Naive thymus-derived CD4-positive, alpha-beta T cell (primary cell): ENCODE data around the gene ITGB8. TPM values are rescaled to one million over a fixed set of nuclear protein-coding genes. Genes with fewer than 3 reads are reported as not detected.
"Not testable (repeated sequence)": the region's sequence is repeated elsewhere in the genome, so short reads cannot be mapped to it uniquely, and the experiment has no call there.

Source experiments
- ATAC-seq: fragments of 150-1000 bp; cut with Tn5 transposase; 2 replicates; pipeline ENCODE4 v1.10.0; 2021; ENCODE audit warnings: mild to moderate bottlenecking, moderate library complexity
- CTCF ChIA-PET: fragments of 350-600 bp; sonication (Branson Sonifier 250); formaldehyde crosslinking; loops from one replicate; lab custom pipeline; 2021; ENCODE audit warnings: antibody characterized with exemption; lab: Charles Lee
- POLR2A ChIA-PET: fragments of 350-600 bp; sonication (Branson Sonifier 250); formaldehyde crosslinking; loops from one replicate; lab custom pipeline; 2021; ENCODE audit warnings: antibody characterized with exemption, inconsistent platforms; lab: Charles Lee
- DNase-seq, 9 donors: peaks; one replicate each; pipeline versions ENCODE4 v3.0.0 to v3.0.0-alpha.2; 2020 to 2022; ENCODE audit warnings: mixed read lengths in 1 of 9
- H3K27ac ChIP-seq: one replicate; pipeline ENCODE4 v1.7.0; 2013; ENCODE audit warnings: mild to moderate bottlenecking, low read depth, low read length, moderate library complexity
- H3K27me3 ChIP-seq, 2 donors: one replicate each; pipeline ENCODE4 v1.7.0; 2013; ENCODE audit warnings: low read length in 2 of 2, mild to moderate bottlenecking in 2 of 2, moderate library complexity in 2 of 2; ENCODE audit not compliant: control insufficient read depth in 2 of 2, insufficient read depth in 2 of 2
- H3K36me3 ChIP-seq, 3 experiments: 1 replicate in 2 of 3; 2 replicates in 1 of 3; pipeline ENCODE4 v1.7.0; 2013; ENCODE audit warnings: low read length in 3 of 3, mild to moderate bottlenecking in 3 of 3, moderate library complexity in 1 of 3; ENCODE audit not compliant: insufficient read depth in 3 of 3, control insufficient read depth in 2 of 3
- H3K4me1 ChIP-seq, 2 donors: one replicate each; pipeline ENCODE4 v1.7.0; 2013; ENCODE audit warnings: low read length in 2 of 2, mild to moderate bottlenecking in 2 of 2, moderate library complexity in 1 of 2; ENCODE audit not compliant: control insufficient read depth in 2 of 2, insufficient read depth in 2 of 2
- H3K4me3 ChIP-seq: 2 replicates; pipeline ENCODE4 v1.7.0; 2013; ENCODE audit warnings: mild to moderate bottlenecking, low read length
- H3K9me3 ChIP-seq, 3 experiments: 1 replicate in 2 of 3; 2 replicates in 1 of 3; pipeline ENCODE4 v1.7.0; 2013; ENCODE audit warnings: low read length in 3 of 3; ENCODE audit not compliant: control insufficient read depth in 2 of 3
- H3K27ac Mint-ChIP-seq, 9 donors: one replicate each; pipeline ENCODE4 v1.8.0; 2020 to 2022; ENCODE audit warnings: mixed read lengths in 9 of 9, mild to moderate bottlenecking in 8 of 9, moderate library complexity in 5 of 9, inconsistent platforms in 2 of 9
- H3K27me3 Mint-ChIP-seq, 5 donors: one replicate each; pipeline ENCODE4 v1.8.0; 2021 to 2022; ENCODE audit warnings: mixed read lengths in 5 of 5, mild to moderate bottlenecking in 1 of 5
- H3K36me3 Mint-ChIP-seq, 5 donors: one replicate each; pipeline ENCODE4 v1.8.0; 2020 to 2022; ENCODE audit warnings: mixed read lengths in 5 of 5, mild to moderate bottlenecking in 3 of 5, inconsistent platforms in 1 of 5
- H3K4me1 Mint-ChIP-seq, 7 donors: one replicate each; pipeline ENCODE4 v1.8.0; 2020 to 2022; ENCODE audit warnings: mixed read lengths in 7 of 7, mild to moderate bottlenecking in 3 of 7, inconsistent platforms in 1 of 7
- H3K4me3 Mint-ChIP-seq, 10 donors: one replicate each; pipeline ENCODE4 v1.8.0; 2020 to 2022; ENCODE audit warnings: mild to moderate bottlenecking in 10 of 10, mixed read lengths in 10 of 10, moderate library complexity in 6 of 10, inconsistent platforms in 2 of 10
- H3K9me3 Mint-ChIP-seq, 11 donors: one replicate each; pipeline ENCODE4 v1.8.0; 2020 to 2022; ENCODE audit warnings: mixed read lengths in 11 of 11, mild to moderate bottlenecking in 4 of 11, inconsistent platforms in 1 of 11, moderate library complexity in 1 of 11
- intact Hi-C, 2 donors: fragments of 100-400 bp; cut with micrococcal nuclease; formaldehyde crosslinking; loops; one replicate each; pipeline ENCODE4 v1.15.1; 2023
- polyA plus RNA-seq, 2 donors: library from polyadenylated mRNA; unstranded; fragments of 300-500 nt; fragmentation: Illumina TruSeq; gene quantifications; one replicate each; pipeline ENCODE4 v1.2.3, GENCODE V29; 2021
- total RNA-seq, 6 experiments: library from RNA in 5 of 6; stranded (reverse) in 5 of 6; gene quantifications; 1 replicate in 5 of 6; 2 replicates in 1 of 6; pipeline ENCODE4 v1.2.3 and lab custom pipeline; 2021 to 2026

ITGB8 gene
- total and polyA plus RNA-seq, 7 experiments from 2014 or later, result 0.08 to 2.9 (median 0.85) TPM; not detected in 4

DNA sequence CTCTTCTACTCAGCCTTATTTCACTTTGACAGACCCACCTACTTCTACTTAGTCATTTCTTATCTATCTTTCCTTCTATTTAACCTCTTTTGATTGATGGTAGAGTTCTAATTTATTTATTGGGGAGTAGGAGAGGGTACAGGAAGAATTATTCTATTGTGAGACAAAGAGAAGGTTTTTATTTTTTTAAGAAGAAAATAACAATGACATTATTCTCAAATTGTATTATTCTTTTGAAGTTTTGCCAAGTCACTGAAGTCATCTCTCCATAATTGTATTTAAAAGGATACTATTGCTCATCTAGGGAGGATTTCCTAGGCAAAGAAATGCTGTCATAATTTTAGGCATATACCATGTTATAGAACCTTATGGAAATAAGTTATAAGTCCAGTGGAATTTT is 52.7 kb downstream of the ITGB8 start:
- Histone ChIP-seq H3K36me3 (no peaks in the 10 kb centered on the region), H3K27me3 (no peaks in the 10 kb centered on the region), H3K4me3 (no peak overlapping the region), H3K4me1 (no peaks in the 10 kb centered on the region), H3K9me3 (no peaks in the 10 kb centered on the region), H3K27ac (no peak overlapping the region)
- Mint-ChIP-seq H3K4me1 (no peaks in the 10 kb centered on the region), H3K4me3 (no peak overlapping the region), H3K27me3 (no peaks in the 10 kb centered on the region), H3K9me3 (no peaks in the 10 kb centered on the region), H3K36me3 (no peaks in the 10 kb centered on the region), H3K27ac (no peak overlapping the region)
- no peak for ATAC-seq
- CTCF ChIA-PET, result no interaction called here
- DNase-seq, result no peak
- intact Hi-C loops, result no loop called here
- POLR2A ChIA-PET, result no interaction called here

DNA sequence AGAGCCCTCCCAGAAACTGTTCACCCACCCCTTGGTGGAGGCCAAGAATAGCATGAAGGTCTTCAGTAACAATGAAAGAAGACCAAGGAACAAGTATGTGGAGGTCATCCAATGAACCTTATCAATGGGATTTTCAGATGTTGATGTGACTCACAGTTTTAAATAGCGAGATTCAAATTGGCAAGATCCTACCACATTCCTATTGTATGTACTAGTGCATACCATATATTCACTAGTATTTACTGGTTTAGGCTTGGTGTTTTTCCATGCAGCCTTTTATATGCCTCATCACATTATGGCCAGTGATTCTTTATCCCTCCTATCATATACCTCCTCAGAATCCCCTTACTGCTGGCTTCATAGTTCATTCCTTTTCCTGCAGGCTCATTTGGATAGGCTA is 54.4 kb downstream of the ITGB8 start:
- DNase-seq (no peak), ATAC-seq (no peak)
- ChIA-PET POLR2A (no interaction called here), CTCF (no interaction called here)
- Mint-ChIP-seq H3K36me3 (no peaks in the 10 kb centered on the region), H3K4me1 (no peaks in the 10 kb centered on the region), H3K27ac (no peak overlapping the region), H3K9me3 (peaks cover 0 to 3% (median 0%) of the 10 kb centered on the region in 11 donors), H3K27me3 (no peaks in the 10 kb centered on the region), H3K4me3 (no peak overlapping the region)
- intact Hi-C loops, result no loop called here
- H3K4me1 ChIP-seq, result no peaks in the 10 kb centered on the region
- no peak overlapping the region for H3K4me3 ChIP-seq
- H3K27me3 ChIP-seq, result no peaks in the 10 kb centered on the region
- H3K9me3 ChIP-seq, result no peaks in the 10 kb centered on the region
- no peaks in the 10 kb centered on the region for H3K36me3 ChIP-seq
- no peak overlapping the region for H3K27ac ChIP-seq

DNA sequence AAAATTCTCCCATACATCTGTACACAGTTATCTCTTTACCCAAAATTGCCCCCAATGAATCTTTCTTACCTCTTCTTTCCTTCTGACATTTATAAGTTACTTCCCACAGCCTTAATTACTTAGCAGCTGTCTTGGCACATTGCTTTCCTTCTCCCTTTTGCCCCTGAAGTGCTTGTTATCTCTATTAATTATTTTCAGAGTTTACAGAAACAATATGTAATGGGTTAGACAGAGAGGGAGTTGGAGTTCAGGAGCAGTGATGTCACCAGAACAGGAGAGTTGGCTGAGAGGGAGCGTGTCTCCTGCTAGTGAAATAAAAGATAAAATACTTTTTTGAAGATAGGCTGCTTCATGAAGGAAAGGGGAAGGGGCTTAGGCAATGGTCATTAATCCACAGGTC is 57.4 kb downstream of the ITGB8 start:
- Histone ChIP-seq H3K27ac (no peak overlapping the region), H3K36me3 (no peaks in the 10 kb centered on the region), H3K27me3 (no peaks in the 10 kb centered on the region), H3K4me3 (no peak overlapping the region), H3K4me1 (no peaks in the 10 kb centered on the region), H3K9me3 (no peaks in the 10 kb centered on the region)
- Mint-ChIP-seq H3K4me1 (no peaks in the 10 kb centered on the region), H3K27ac (no peak overlapping the region), H3K4me3 (no peak overlapping the region), H3K9me3 (peaks cover 0 to 3% (median 0%) of the 10 kb centered on the region in 11 donors), H3K27me3 (no peaks in the 10 kb centered on the region), H3K36me3 (no peaks in the 10 kb centered on the region)
- ATAC-seq (no peak), DNase-seq (no peak)
- POLR2A ChIA-PET, result no interaction called here
- intact Hi-C loops, result no loop called here
- CTCF ChIA-PET, result no interaction called here

DNA sequence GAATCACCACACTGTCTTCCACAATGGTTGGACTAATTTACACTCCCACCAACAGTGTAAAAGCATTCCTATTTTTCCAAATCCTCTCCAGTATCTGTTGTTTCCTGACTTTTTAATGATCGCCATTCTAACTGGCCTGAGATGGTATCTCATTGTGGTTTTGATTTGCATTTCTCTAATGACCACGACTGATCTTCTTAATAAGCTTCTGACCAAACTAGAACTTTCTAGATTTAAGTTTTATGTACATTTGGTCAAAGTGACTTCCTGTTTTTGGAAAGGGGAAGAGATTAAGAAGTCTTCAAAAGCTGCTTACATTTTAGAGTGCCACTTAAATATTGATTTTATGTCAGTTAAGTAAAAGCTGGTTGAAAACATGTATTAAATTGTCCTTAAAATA is 58.5 kb downstream of the ITGB8 start:
- H3K4me1 Mint-ChIP-seq, H3K4me1 ChIP-seq, intact Hi-C loops, POLR2A ChIA-PET, H3K4me3 Mint-ChIP-seq, ATAC-seq, H3K27me3 ChIP-seq, H3K36me3 ChIP-seq, H3K4me3 ChIP-seq, H3K27ac Mint-ChIP-seq, H3K9me3 Mint-ChIP-seq, H3K9me3 ChIP-seq, CTCF ChIA-PET, H3K27me3 Mint-ChIP-seq, H3K36me3 Mint-ChIP-seq, DNase-seq, H3K27ac ChIP-seq: not testable (repeated sequence)

DNA sequence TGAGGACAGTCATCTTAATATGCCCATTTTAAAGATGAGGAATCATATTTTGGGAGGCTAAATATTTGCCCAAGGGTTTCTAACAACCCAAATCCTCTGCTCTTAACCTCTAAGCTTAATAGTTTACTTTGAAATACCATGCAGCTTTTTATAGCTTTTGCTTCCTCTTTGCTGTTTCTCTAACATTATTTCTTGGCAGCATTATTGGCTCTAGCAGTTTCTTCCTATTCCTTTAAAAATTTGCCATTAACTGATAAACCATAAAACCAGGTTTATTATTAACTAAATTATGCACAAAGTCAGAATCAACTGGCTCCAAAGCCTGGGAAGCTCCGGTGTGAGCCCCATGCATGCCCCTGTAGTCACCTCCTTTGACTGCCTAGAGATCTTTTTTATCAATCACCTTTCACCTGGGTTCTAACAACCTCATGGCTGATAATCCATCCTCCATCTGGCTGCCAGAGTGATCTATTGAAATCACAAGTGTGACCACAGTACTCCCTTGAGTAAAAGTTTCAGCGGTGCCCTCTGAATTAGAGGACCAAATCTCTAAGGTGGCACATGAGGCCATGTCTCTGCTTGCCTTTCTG is 62.4 kb downstream of the ITGB8 start:
- no peaks in the 10 kb centered on the region for H3K27me3 ChIP-seq
- Mint-ChIP-seq H3K9me3 (peaks cover 0 to 3% (median 0%) of the 10 kb centered on the region in 11 donors), H3K4me3 (no peak overlapping the region), H3K27me3 (no peaks in the 10 kb centered on the region), H3K4me1 (no peaks in the 10 kb centered on the region), H3K36me3 (no peaks in the 10 kb centered on the region), H3K27ac (no peak overlapping the region)
- no peak for ATAC-seq
- no peak overlapping the region for H3K4me3 ChIP-seq
- H3K27ac ChIP-seq, result no peak overlapping the region
- H3K9me3 ChIP-seq, result no peaks in the 10 kb centered on the region
- intact Hi-C loops, result no loop called here
- H3K36me3 ChIP-seq, result no peaks in the 10 kb centered on the region
- no peak for DNase-seq
- H3K4me1 ChIP-seq, result no peaks in the 10 kb centered on the region
- ChIA-PET CTCF (no interaction called here), POLR2A (no interaction called here)

DNA sequence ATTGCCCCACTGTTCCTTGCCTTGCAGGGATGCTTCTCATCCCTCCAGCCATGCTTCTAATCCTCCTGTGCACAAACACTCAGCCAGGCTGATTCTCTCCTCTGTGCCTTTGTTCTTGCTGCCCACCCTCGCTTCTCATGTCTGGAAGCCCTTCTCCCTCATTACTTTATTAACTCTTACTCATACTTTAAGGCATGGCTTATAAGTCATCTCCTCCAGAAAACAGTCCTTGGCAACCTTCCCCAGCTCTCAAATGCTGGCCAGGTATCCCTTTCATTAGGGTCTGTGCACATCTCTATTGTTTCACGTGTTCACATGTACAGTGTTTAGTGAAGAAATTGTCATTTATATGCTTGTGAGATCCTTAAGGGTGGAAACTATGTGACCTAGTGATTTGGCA is 62.9 kb downstream of the ITGB8 start:
- H3K27me3 Mint-ChIP-seq, result no peaks in the 10 kb centered on the region
- H3K36me3 Mint-ChIP-seq, result no peaks in the 10 kb centered on the region
- CTCF ChIA-PET, result no interaction called here
- POLR2A ChIA-PET, result no interaction called here
- H3K4me3 Mint-ChIP-seq, result no peak overlapping the region
- Histone ChIP-seq H3K4me1 (no peaks in the 10 kb centered on the region), H3K27me3 (no peaks in the 10 kb centered on the region), H3K9me3 (no peaks in the 10 kb centered on the region), H3K4me3 (no peak overlapping the region), H3K36me3 (no peaks in the 10 kb centered on the region), H3K27ac (no peak overlapping the region)
- H3K27ac Mint-ChIP-seq, result peak overlapping the region in 1 of 9 donors; percentile 14
- H3K9me3 Mint-ChIP-seq, result peaks cover 0 to 3% (median 0%) of the 10 kb centered on the region in 11 donors
- ATAC-seq (no peak), DNase-seq (no peak)
- intact Hi-C loops, result no loop called here
- no peaks in the 10 kb centered on the region for H3K4me1 Mint-ChIP-seq

DNA sequence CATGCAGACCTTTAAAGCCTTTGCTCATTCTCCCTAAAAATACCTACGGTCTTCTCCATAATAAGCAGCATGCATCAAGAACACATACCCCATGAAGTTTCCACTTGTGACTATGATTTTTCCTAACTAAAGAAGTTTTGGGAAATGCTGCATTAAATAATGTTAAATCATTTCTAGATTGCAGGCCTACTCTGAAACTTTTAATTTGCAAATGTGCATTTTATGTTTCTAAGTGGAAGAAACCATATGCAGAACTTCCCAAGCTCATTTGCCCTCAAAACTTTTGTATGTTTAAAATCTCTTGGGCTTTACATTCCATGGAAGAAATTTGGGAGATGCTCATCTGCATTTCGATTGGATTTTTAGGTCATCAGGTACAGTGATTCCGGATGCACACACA is 63.6 kb downstream of the ITGB8 start:
- H3K27me3 ChIP-seq, result no peaks in the 10 kb centered on the region
- no peak for DNase-seq
- H3K9me3 ChIP-seq, result no peaks in the 10 kb centered on the region
- no peaks in the 10 kb centered on the region for H3K27me3 Mint-ChIP-seq
- no peaks in the 10 kb centered on the region for H3K36me3 Mint-ChIP-seq
- no peak overlapping the region for H3K27ac ChIP-seq
- H3K4me1 ChIP-seq, result no peaks in the 10 kb centered on the region
- ChIA-PET CTCF (no interaction called here), POLR2A (no interaction called here)
- intact Hi-C loops, result no loop called here
- no peak for ATAC-seq
- peaks cover 0 to 3% (median 0%) of the 10 kb centered on the region in 11 donors for H3K9me3 Mint-ChIP-seq
- no peaks in the 10 kb centered on the region for H3K4me1 Mint-ChIP-seq
- H3K4me3 Mint-ChIP-seq, result no peak overlapping the region
- no peaks in the 10 kb centered on the region for H3K36me3 ChIP-seq
- no peak overlapping the region for H3K27ac Mint-ChIP-seq
- no peak overlapping the region for H3K4me3 ChIP-seq
